ENCODE results near the gene TSPEAR. TPM values are rescaled to one million over a fixed set of nuclear protein-coding genes. Genes with fewer than 3 reads are reported as not detected.
"Not testable (repeated sequence)": the region's sequence is repeated elsewhere in the genome, so short reads cannot be mapped to it uniquely, and the experiment has no call there.

TSPEAR gene
- total and polyA plus RNA-seq, 9 of the 15 experiments (the other 6 are each of a cell fraction or from before 2014, with no cell fraction given): not detected

DNA sequence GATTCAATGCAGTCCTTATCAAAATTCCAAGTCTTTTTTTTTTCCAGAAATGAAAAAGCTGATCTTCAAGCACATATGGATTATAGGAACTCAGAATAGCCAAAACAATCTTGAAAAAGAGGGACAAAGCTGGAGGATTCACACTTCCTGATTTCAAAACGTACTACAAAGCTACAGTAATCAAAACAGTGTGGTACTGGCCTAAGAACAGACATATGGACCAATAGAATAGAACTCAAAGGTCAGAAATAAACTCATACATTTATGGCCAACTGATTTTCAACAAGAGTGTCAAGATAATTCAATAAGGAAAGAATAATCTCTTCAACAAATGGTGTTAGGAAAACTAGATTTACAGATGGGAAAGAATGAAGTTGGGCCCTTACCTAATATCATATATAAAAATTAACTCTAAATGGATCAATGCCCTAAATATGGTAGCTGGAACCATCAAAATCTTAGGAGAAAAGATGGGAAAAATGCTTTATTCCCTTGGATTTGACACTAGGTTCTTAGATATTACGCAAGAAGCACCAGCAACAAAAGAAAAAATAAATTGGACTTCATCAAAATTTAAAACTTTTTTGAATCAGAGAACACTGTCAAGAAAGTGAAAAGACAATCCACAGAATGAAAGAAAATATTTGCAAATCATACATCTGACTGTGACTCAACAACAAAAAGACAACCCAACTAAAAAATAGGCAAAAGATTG is 18.4 kb downstream of the TSPEAR start (continued):
- peak; percentile 75 for TF ChIP-seq RBM25 (IDR thresholded peaks at IDR 0.05; ENCODE audit: low read depth, low read length, severe bottlenecking)

- no TSS peak for BruUV-seq (replicated peaks)
- Histone ChIP-seq H3K27me3 (ENCODE audit: control insufficient read depth in 2 of 2, insufficient read depth in 2 of 2, low read length in 2 of 2) (peaks cover 22 to 44% of the 10 kb centered on the region in 2 experiments), H3K9me3 (replicated peaks; ENCODE audit: control insufficient read depth, insufficient read depth, low read depth, low read length) (no peaks in the 10 kb centered on the region; the same call in 1 of the 2 replicates), H3K79me2 (ENCODE audit: control insufficient read depth, insufficient read depth, low read length) (no peaks in the 10 kb centered on the region), H3K36me3 (ENCODE audit: control insufficient read depth, insufficient read depth, low read length) (no peaks in the 10 kb centered on the region), H3K9ac (ENCODE audit: insufficient read depth in 1 of 2, low read depth in 2 of 2, low read length in 2 of 2) (no peak overlapping the region), H3K4me1 (replicated peaks in 1 of 2; ENCODE audit: control insufficient read depth in 2 of 2, insufficient read depth in 2 of 2, low read length in 2 of 2) (no peaks in the 10 kb centered on the region), H2AFZ (ENCODE audit: low read depth, low read length) (no peak overlapping the region), H3K27ac (ENCODE audit: extremely low read depth, low read depth, low read length) (no peak overlapping the region), H3K9me1 (ENCODE audit: control insufficient read depth, insufficient read depth, low read length) (no peaks in the 10 kb centered on the region), H4K20me1 (replicated peaks; ENCODE audit: control insufficient read depth, insufficient read depth, low read length) (0 out of 2 replicates have a peak, but pooled peaks cover 4% of the 10 kb centered on the region), H3K4me2 (ENCODE audit: insufficient read depth, low read length) (no peak overlapping the region), H3K4me3 (no peak overlapping the region)
- FAIRE-seq (no peak), DNase-seq (ENCODE audit: extremely low read depth in 1 of 4, low spot score in 3 of 4) (no peak), ATAC-seq (no peak)
- TF ChIP-seq NFIC (IDR thresholded peaks at IDR 0.05) (no peak), SREBF1 (IDR thresholded peaks at IDR 0.05; ENCODE audit: borderline replicate concordance, low read depth, low read length) (no peak), RBM22 (IDR thresholded peaks at IDR 0.05; ENCODE audit: low read depth, low read length, poor library complexity, severe bottlenecking) (no peak), CHD1 (IDR thresholded peaks at IDR 0.05; ENCODE audit: low read length) (no peak)
- intact Hi-C loops (cut with micrococcal nuclease) (no loop called here), in situ Hi-C loops (cut with MboI) (no loop called here)
- WGBS (ENCODE audit: insufficient coverage, low coverage, missing lambda C conversion rate): 0% methylated on average over 2 of the region's 2 CpGs
- CTCF ChIA-PET (ENCODE audit: low intra/inter-chr PET ratio): no interaction called here
- POLR2A ChIA-PET: interaction anchor here (0.6 to 1.6 kb wide), 4 partner anchors 10 to 142 kb away, joined by 3 to 5 read pairs (median 4); partner anchors contain the start of genes KRTAP12-1 and UBE2G2
These were observed 19.7 kb downstream of the TSPEAR start for GRCh38 chr21:44691686-44692085.

DNA sequence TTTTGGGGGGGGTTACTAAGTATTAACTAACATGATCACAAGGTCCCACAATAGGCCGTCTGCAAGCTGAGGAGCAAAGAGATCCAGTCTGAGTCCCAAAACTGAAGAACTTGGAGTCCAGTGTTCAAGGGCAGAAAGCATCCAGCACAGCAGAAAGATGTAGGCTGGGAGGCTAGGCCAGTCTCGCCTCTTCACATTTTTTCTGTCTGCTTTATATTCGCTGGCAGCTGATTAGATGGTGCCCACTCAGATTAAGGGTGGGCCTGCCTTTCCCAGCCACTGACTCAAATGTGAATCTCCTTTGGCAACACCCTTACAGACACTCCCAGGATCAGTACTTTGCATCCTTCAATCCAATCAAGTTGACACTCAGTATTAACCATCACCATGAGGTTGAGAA is 21.6 kb downstream of the TSPEAR start:
- in situ Hi-C loops (cut with MboI); CTCF ChIA-PET (ENCODE audit: low intra/inter-chr PET ratio); H3K9me3 ChIP-seq (replicated peaks; ENCODE audit: control insufficient read depth, insufficient read depth, low read depth, low read length); H3K4me1 ChIP-seq (replicated peaks in 1 of 2; ENCODE audit: control insufficient read depth in 2 of 2, insufficient read depth in 2 of 2, low read length in 2 of 2); ATAC-seq; DNase-seq (ENCODE audit: extremely low read depth in 1 of 4, low spot score in 3 of 4); H3K9me1 ChIP-seq (ENCODE audit: control insufficient read depth, insufficient read depth, low read length); intact Hi-C loops (cut with micrococcal nuclease); H2AFZ ChIP-seq (ENCODE audit: low read depth, low read length); POLR2A ChIA-PET; H4K20me1 ChIP-seq (replicated peaks; ENCODE audit: control insufficient read depth, insufficient read depth, low read length); H3K4me2 ChIP-seq (ENCODE audit: insufficient read depth, low read length); FAIRE-seq; H3K79me2 ChIP-seq (ENCODE audit: control insufficient read depth, insufficient read depth, low read length); H3K4me3 ChIP-seq; H3K9ac ChIP-seq (ENCODE audit: insufficient read depth in 1 of 2, low read depth in 2 of 2, low read length in 2 of 2); H3K36me3 ChIP-seq (ENCODE audit: control insufficient read depth, insufficient read depth, low read length); BruUV-seq (replicated peaks); H3K27ac ChIP-seq (ENCODE audit: extremely low read depth, low read depth, low read length): not testable (repeated sequence)
- 0% methylated on average over 3 of the region's 3 CpGs for WGBS (ENCODE audit: insufficient coverage, low coverage, missing lambda C conversion rate)
- peaks cover 20 to 40% of the 10 kb centered on the region in 2 experiments for H3K27me3 ChIP-seq (ENCODE audit: control insufficient read depth in 2 of 2, insufficient read depth in 2 of 2, low read length in 2 of 2)
